Stimulated activated CD4-positive, alpha-beta T cell treated with anti-CD3 and anti-CD28 coated beads, Interleukin-2, amount 100 ng/mL, for 48 hours (primary cell): ENCODE measurements around the gene CDH26.

Source experiments
- DNase-seq, 2 donors: peaks; one replicate each; pipeline ENCODE4 v3.0.0-alpha.2; 2020

Gene CDH26

GRCh38 chr20:59958123-59958522 lies at the start of gene CDH26:
Gene CDH26, plus strand, starts transcription at chr20:59958423. Its CDS starts 304 bp downstream, at chr20:59958727.
- DNase-seq, result no peak

DNA sequence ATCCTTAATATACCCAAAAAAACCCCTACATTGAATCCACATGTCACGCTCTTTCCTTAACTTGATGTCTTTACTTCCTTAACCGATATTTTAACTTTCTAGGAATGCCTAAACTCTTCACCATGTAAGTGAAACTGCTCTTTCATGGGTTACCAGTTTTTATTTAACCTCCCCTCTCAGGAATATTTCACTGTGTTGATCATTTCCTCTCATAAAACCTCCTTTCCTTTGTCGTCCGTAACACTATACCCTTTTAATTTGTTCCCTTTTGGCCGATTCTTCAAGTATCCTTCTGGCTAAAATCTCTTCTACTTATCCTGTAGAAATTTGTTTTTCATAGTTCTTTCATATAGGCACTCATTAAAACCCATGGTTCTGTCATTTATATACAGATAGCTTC lies 49.4 kb upstream of the CDH26 start:
- no peak for DNase-seq

DNA sequence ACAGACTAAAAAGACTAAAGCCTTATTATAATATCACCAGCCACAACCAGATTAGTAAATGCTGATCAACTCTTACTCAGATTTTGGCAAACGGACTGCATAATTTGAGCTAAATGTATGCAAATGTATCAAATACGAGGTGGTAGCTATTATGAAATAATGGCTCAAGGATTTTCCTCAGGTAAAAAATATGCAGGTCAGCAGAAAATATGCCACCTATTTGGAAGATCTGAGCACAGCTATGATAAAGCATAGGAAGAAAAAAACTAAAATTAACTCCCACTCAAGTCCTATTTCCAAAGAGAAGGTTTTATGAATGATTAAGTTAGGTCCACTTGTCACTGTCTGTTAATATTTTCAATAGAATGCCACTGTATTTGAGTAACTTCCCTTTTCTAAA lies 47.2 kb upstream of the CDH26 start:
- DNase-seq, result no peak

DNA sequence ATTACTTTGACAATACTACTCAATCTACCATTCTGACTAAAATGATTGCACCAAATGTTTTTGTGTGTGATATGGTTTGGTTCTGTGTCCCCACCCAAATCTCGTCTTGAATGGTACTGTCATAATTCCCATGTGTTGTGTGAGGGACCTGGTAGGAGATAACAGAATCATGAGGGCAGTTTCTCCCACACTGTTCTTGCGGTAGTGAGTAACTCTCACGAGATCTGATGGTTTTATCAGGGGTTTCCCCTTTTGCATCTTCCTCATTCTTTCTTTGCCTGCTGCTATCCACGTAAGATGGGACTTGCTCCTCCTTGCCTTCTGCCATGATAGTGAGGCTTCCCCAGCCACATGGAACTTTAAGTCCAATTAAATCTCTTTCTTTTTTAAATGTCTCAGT lies 45.6 kb upstream of the CDH26 start:
- no peak for DNase-seq

- DNase-seq, result no peak
Measured at GRCh38 chr20:59920944-59921343, 37.3 kb upstream of the CDH26 start.

DNA sequence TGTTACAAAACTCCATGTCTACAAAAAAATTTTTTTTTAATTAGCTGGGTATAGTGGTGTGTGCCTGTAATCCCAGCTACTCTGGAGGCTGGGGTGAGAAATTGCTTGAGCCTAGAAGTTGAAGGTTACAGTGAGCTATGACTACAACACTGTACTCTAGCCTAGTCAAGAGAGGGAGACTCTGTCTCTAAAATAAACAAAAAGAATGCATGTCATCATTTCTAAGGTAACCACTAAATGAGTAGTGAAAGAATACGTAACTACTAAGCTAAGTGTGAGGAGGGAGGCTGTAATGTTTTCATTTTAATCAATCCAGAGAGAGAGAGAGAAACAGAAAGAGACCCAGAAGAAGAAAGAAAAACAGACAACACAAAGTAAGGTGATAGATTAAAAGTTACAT lies 34.7 kb upstream of the CDH26 start:
- no peak for DNase-seq

DNA sequence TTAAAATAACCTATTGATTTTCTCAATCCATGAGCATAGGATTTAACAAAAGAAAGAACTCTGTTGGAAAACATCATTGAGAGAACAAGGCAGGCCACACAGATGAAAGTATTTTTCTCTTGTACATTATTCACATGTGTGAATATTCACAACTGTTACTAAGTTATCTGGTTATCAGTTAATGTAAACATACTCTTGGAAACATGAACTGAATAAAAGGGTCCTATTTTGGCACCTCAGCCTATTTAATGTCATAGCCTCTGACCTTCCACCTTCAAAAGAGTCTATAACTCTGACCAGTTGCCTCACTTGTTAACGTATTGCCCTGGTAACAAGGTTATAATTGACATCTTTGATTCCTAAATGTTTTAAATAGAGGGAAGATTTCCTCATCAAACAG lies 32.9 kb upstream of the CDH26 start:
- no peak for DNase-seq

DNA sequence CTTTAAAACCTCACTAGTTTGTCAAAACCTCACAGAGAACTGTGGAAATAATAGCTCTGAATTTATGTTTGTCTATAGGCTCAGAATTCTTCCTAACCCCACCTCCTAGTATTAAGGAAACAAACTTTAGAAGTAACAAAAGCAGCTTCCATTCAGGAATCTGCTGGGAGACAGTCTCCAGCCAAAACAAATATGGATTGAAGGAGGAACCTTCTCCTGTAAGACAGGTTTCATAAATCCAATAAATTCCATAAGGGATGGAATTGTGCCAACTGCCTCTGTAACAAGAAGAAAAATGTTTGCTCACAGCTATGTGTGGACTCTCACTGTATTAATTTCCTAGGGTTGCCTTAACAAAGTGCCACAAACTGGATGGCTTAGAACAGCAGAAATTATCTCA lies 32.3 kb upstream of the CDH26 start:
- no peak for DNase-seq

GRCh38 chr20:59931511-59932312 lies 26.5 kb upstream of the CDH26 start:
- DNase-seq, result no peak

DNA sequence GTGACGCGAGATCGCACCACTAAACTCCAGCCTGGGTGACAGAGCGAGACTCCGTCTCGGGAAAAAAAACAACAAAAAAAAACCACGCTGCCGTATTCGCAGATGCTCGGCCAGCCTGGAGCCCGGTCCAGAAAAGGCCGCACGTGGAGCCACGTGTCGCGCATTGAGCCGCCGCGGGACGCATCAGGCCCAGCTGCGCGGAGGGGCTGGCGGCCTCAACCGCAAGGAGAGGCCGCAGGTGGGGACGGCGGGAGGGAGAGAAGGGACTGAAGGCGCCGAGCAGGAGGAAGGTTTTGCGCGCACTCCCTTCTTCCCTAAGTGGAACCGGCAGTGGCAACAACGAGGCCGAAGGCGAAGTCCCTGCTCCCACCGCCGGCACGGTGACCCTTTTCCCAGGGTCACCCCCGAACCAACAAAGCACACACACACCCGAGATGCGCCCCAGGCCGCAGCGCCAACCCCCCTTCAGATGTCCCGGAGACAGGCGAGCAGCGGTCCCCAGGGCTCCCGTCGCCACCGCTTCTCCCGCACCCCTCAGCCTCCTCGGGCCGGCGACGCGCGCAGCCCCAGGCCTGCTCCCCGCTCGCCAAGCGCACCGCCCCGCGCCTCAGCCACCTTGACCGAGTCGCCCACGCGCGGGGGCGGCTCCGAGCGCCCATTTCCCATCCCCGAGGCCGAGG lies 25.5 kb upstream of the CDH26 start:
- no peak for DNase-seq

DNA sequence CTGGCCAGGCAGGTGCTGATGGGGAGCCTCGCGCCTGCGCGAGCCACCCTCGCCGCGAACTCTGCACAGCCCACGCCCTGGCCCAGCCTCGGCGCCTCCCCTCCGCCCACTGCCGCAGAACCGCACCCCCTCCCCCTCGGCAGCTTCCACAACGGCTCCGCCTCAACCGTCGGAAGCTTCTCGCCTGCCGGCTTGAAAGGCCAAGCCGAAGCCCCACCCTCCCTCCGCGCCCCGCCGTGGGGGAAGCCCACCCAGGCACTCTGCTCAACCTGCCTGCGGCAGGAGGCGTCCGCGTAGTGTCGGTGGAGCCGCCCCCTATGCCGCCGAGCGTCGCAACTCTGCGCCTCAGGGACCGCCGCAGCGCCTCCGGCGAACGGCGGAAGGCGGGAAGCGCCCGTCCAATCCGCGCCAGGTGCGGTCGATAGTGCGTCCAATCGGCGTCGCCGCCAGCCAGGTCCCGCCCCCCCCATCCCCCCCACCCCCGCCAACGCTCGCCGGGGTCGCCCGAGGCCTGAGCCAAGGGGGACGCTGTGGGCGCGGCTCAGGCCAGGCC lies 24.9 kb upstream of the CDH26 start, which contains the start of gene SYCP2:
Gene SYCP2 (minus strand): TSS at position 342 of the 553 bp plus-strand sequence. CDS start 11,224 bp downstream, outside the sequence.
- peak in 1 of 2 donors; percentile 34 for DNase-seq

- DNase-seq, result peak; percentile 74 to 78
Measured at GRCh38 chr20:59933849-59934585, 24.2 kb upstream of the CDH26 start.

DNA sequence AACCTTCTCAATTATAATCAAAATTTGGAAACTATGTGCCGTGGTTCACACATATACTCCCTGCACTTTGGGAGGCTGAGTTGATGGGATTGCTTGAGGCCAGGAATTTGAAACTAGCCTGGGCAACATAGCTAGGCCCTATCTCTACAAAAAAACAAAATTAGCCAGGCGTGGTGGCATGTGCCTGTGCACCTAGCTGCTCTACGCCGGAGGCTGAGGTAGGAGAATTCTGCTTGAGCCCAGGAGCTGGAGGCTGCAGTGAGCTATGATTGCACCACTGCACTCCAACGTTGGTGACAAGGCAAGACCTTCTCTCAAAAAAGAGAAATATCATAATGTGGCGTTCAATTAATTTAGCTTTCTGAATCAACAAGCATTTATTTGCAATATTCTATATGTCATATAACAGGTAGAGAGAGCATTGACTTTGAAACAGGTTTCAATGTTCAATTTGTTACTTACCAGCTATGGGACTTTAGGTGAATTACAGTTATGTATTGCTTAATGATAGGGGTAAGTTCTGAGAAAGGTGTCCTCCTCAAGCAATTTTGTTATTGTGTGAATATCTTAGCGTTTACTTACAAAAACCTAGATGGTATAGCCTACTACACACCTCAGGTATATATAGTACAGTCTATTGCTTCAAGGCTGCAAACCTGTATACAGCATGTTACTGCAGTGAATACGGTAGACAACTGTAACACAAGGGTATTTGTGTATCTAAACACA lies 22.6 kb upstream of the CDH26 start:
- no peak for DNase-seq

DNA sequence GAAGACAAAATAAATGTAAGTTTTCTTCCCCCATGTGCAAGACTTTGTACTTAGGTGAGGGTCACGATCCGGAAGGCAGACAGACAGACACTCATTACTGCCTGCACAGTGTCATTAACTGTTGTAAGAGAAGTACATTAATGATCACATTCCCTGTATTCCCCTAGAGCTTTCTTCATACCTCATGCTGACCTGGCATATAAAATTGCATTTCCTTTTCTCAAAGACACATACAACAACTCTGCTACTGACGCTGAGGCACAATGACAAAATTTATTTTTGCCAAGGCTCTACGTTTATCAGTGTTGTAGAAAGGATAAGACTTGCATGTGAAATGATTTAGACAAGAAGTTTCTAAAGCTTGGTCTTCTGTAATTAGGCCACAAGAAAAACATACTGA lies 21.8 kb upstream of the CDH26 start:
- DNase-seq, result no peak

DNA sequence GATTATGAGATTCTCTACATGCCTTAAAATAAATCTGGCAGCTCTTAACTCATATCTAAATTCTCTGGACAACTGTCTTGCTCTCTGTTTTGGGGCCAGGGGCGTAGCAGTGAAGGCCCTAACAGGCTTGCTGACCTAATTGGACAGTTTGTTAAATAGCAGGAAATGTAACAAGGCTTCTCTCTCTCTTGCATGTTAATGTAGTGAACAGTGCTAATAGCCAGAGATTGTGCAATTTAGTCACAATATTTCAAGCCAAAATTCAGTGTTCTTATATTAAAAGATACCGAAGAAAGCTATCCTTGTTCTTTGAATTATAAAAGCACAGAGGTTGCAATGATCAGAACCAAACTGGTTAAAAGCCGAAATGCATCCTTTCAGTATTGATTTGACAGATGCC lies 21.1 kb upstream of the CDH26 start:
- DNase-seq, result no peak

DNA sequence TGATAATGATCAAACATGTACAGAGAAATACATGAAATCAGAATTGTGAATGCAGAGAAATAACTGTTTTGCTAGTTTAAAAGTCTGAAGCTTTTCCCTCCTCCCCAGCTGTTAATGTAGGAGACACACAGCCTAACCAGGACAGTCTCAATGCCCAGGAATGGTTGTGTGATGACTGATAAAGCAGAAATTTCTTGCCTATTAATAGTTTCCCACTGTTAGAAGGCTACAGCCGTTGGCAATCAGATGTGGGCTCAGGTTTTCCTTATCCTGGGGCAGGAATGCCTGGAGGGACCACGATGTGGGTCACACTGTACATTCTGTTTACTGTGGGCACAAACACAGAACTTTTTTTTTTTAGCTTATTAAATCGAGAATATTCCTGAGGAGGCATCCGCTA lies 20.0 kb upstream of the CDH26 start:
- DNase-seq, result no peak

DNA sequence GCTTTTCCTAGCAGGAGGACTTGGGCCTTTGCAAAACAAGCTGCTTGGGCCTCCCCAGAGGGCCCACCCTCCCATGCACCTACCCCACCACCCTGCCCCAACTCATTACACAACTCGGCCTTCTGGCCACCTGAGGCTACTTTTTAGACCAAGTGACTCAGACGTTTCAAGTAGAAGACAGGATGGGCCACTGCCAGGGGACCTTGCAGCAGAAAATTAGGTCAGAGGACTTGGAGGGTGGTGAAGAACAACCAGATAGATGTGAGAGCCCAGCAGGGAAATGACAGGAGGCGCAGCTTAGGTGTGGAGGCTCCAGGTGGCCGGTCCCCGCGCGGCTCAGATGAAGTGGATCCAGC lies 19.5 kb upstream of the CDH26 start:
- no peak for DNase-seq

DNA sequence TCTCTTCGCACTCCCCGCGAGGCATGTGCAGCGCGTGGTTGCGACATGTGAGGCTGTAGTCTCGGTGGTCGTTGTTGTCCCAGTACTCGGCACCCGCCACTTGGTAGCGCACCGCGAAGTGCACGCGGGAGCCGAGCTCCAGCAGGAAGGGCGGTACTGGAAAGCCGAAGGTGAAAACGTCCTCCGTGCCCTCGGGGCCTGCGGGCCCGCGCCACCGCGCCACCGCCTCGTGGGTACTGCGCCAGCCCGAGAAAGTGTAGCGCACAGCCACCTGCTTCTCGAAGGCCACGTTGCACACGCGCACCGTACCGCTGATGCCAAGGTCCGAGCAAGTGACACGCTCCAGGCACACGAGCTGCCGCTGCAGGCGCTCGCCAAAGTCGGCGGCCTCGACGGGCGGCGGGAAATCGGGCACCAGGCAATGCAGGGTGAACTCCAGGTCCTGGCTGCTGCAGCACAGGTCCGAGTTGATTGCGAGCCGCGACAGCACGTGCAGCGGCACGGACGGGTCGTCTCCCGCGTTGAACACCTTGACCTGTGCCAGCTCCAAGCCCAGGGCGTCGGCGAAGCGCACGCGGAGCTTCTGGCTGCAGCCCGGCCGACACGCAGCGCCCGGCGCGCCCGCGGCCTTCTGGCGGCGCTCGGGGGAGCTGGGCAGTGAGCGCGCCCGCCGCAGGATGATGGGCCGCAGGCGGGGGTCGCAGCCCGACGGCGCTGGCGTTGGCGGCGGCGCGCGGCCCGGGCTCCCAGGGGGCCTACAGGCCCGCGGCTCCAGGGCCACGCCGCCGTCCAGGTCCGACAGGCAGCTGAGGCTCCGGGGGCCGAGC lies 19.0 kb upstream of the CDH26 start:
- no peak for DNase-seq

DNA sequence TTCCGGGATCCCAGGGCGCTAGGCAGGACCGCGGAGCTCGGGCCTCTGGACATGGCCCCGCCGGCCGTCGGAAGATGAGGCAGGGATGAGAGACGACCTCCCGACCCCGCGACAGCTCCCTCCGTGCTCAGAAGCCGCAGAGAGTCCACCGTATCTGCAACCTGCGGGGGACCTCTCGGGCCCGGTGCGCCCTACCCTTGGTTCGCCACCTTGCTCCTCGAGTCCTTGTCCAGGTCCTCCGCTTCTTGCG lies 18.4 kb upstream of the CDH26 start:
- no peak for DNase-seq

DNA sequence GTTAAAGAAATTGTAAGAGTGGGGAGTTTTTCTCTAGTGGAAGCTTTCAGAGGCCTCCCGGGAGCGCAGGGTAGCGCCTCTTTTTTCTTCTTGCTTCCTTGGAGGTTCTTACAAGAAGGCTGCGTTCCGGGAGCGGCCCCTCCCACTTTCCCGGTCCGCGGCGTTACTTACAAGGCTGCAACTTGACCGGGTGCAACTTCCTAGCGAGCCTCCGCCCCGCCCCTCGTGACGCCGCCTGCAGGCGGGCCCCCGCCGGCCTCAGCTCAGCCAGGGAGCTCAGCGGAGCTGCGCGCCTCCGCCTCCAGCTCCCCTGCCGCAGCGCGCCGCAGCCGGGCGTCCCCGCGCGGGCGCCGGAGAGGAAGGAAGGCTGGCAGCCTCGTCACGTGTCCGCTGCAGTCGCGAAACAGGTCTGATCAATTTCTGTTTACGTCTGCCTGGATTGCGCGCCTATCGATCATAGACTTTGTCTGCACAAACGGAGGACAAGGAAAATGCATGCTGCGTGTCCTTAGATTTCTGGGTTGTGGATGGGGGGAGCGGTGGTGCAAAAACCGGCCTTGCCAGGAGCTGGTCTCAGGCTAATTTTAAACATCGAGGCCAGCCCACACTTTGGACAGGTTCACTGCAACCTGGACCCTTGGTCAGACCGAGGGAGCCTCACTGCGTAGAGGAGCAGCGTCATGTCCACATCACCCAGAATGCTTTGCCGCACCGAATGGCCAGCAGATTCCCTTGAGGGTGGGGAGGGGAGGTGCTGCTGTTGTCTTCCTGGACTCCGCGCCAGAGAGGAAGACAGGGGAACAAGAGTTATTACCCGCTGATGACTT lies 17.9 kb upstream of the CDH26 start, which contains the start of the genes FAM217B and PPP1R3D:
Gene FAM217B (plus strand): TSS at position 261 of the 827 bp plus-strand sequence. CDS start 3,555 bp downstream, outside the sequence.
Gene PPP1R3D (minus strand): TSS at position 177 of the 827 bp plus-strand sequence. CDS start 374 bp downstream, outside the sequence.
- peak; percentile 87 to 89 for DNase-seq

- no peak for DNase-seq
Measured at GRCh38 chr20:59940956-59941294, 17.3 kb upstream of the CDH26 start.
